Measurements from ENCODE around the gene TIRAP.

- TF ChIP-seq EZH2 (IDR thresholded peaks at IDR 0.05; ENCODE audit: low read length, missing control alignments) (no peak), CTCF (conservative IDR thresholded peaks at IDR 0.05 in 1 of 2, IDR thresholded peaks at IDR 0.05 in 1 of 2; ENCODE audit: low read depth in 1 of 2, low read length in 2 of 2) (no peak)
Observed at GRCh38 chr11:126328938-126329643, 46.2 kb downstream of the TIRAP start.

All from fibroblast of lung (primary cell).